ENCODE data around the gene SMIM21.

DNA sequence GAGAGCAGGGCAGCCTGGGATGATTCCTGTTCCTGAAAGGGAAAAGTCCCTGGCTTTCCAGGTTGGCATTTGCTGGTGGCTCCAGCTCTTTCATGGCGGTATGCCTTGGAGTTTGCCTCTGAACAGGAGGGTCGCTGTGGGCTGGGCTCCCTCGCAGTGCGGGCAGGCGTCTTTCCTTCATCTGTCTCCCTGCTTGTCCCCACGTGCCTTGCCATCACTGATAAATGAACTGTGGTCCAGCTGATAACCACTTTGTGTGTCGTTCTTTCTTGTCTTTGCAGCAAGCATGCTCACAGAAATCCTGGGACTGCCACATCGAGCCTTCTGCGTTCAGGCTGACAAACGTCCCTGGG lies 35.3 kb downstream of the SMIM21 start:
- TF ChIP-seq POLR2A (IDR thresholded peaks at IDR 0.05; ENCODE audit: control extremely low read depth in 1 of 2, low read depth in 2 of 2, low read length in 2 of 2) (no peak), YY1 (IDR thresholded peaks at IDR 0.05; ENCODE audit: low read depth, low read length) (no peak), EZH2 (IDR thresholded peaks at IDR 0.05; ENCODE audit: low read depth, low read length, severe bottlenecking) (no peak), CTCF (IDR thresholded peaks at IDR 0.05; ENCODE audit: control extremely low read depth in 1 of 3, insufficient read depth in 1 of 3, low read depth in 1 of 3, low read length in 3 of 3) (no peak), RAD21 (IDR thresholded peaks at IDR 0.05 in 1 of 2, conservative IDR thresholded peaks at IDR 0.05 in 1 of 2; ENCODE audit: low read depth in 2 of 2, low read length in 2 of 2) (no peak), KDM1A (IDR thresholded peaks at IDR 0.05; ENCODE audit: borderline replicate concordance, low read length) (no peak), MAX (IDR thresholded peaks at IDR 0.05) (no peak), SUZ12 (IDR thresholded peaks at IDR 0.05; ENCODE audit: low read length) (no peak), CHD2 (IDR thresholded peaks at IDR 0.05; ENCODE audit: low read length) (no peak), FOSL1 (IDR thresholded peaks at IDR 0.05; ENCODE audit: insufficient read depth, low read depth, low read length) (no peak), TCF12 (IDR thresholded peaks at IDR 0.05; ENCODE audit: low read depth, low read length) (no peak), CHD1 (IDR thresholded peaks at IDR 0.05; ENCODE audit: low read depth, low read length) (no peak)
- TF ChIP-seq, protein P1, sequence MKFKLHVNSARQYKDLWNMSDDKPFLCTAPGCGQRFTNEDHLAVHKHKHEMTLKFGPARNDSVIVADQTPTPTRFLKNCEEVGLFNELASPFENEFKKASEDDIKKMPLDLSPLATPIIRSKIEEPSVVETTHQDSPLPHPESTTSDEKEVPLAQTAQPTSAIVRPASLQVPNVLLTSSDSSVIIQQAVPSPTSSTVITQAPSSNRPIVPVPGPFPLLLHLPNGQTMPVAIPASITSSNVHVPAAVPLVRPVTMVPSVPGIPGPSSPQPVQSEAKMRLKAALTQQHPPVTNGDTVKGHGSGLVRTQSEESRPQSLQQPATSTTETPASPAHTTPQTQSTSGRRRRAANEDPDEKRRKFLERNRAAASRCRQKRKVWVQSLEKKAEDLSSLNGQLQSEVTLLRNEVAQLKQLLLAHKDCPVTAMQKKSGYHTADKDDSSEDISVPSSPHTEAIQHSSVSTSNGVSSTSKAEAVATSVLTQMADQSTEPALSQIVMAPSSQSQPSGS (IDR thresholded peaks at IDR 0.05; ENCODE audit: low read length) = no peak
- TF ChIP-seq, protein P2, sequence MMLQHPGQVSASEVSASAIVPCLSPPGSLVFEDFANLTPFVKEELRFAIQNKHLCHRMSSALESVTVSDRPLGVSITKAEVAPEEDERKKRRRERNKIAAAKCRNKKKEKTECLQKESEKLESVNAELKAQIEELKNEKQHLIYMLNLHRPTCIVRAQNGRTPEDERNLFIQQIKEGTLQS (IDR thresholded peaks at IDR 0.05; ENCODE audit: insufficient read depth, low read depth, low read length) = no peak
